ENCODE data around the gene GSG1L2. TPM values are rescaled to one million over a fixed set of nuclear protein-coding genes. Genes with fewer than 3 reads are reported as not detected.
A peak's percentile ranks its signal among the peaks of the same experiment; 100 is the strongest.

The GSG1L2 gene
- total RNA-seq, 1 donor from 2014 or later = not detected

- H3K27ac ChIP-seq (ENCODE audit: low read depth, low read length) = no peak overlapping the region
- H3K79me2 ChIP-seq (ENCODE audit: insufficient read depth, low read length) = no peaks in the 10 kb centered on the region
- H3K4me3 ChIP-seq (ENCODE audit: insufficient read depth, low read depth, low read length) = no peak overlapping the region
- H3K9ac ChIP-seq (ENCODE audit: low read length) = no peak overlapping the region
- H3K27me3 ChIP-seq (ENCODE audit: insufficient read depth, low read length) = no peaks in the 10 kb centered on the region
- Mint-ChIP-seq H3K27me3 (ENCODE audit: low read depth, unreplicated experiment) (no peaks in the 10 kb centered on the region), H3K4me1 (ENCODE audit: low read depth, unreplicated experiment) (peaks cover 15% of the 10 kb centered on the region), H3K27ac (ENCODE audit: unreplicated experiment) (no peak overlapping the region), H3K9me3 (ENCODE audit: unreplicated experiment) (peaks cover 4% of the 10 kb centered on the region), H3K36me3 (ENCODE audit: low read depth, unreplicated experiment) (no peaks in the 10 kb centered on the region), H3K4me3 (ENCODE audit: unreplicated experiment) (no peak overlapping the region)
- DNase-seq (ENCODE audit: low read depth) (no peak), FAIRE-seq (no peak)
- no peak overlapping the region for H3K4me2 ChIP-seq (ENCODE audit: low read length)
- no peaks in the 10 kb centered on the region for H4K20me1 ChIP-seq (ENCODE audit: insufficient read depth, low read length)
- H2AFZ ChIP-seq (ENCODE audit: low read depth, low read length) = no peak overlapping the region
- H3K4me1 ChIP-seq (ENCODE audit: insufficient read depth, low read length) = peaks cover 9% of the 10 kb centered on the region
- no peaks in the 10 kb centered on the region for H3K36me3 ChIP-seq (ENCODE audit: insufficient read depth, low read length)
- no peaks in the 10 kb centered on the region for H3K9me3 ChIP-seq (ENCODE audit: insufficient read depth, low read depth, low read length)
- TF ChIP-seq CTCF (IDR thresholded peaks at IDR 0.05; ENCODE audit: insufficient read depth, low read depth, low read length) = no peak
- TF ChIP-seq EZH2 (IDR thresholded peaks at IDR 0.05; ENCODE audit: insufficient read depth, low read length) = no peak
Observed at GRCh38 chr17:9843152-9844010, 21.5 kb upstream of the GSG1L2 start.

- H3K79me2 ChIP-seq (ENCODE audit: insufficient read depth, low read length) = no peaks in the 10 kb centered on the region
- no peaks in the 10 kb centered on the region for H3K27me3 ChIP-seq (ENCODE audit: insufficient read depth, low read length)
- peak overlapping the region; percentile 25 for H3K27ac ChIP-seq (ENCODE audit: low read depth, low read length)
- FAIRE-seq (no peak), DNase-seq (ENCODE audit: low read depth) (peak; percentile 70)
- H3K9ac ChIP-seq (ENCODE audit: low read length) = peak overlapping the region; percentile 40
- no peaks in the 10 kb centered on the region for H4K20me1 ChIP-seq (ENCODE audit: insufficient read depth, low read length)
- no peaks in the 10 kb centered on the region for H3K9me3 ChIP-seq (ENCODE audit: insufficient read depth, low read depth, low read length)
- TF ChIP-seq CTCF (IDR thresholded peaks at IDR 0.05; ENCODE audit: insufficient read depth, low read depth, low read length) (no peak), EZH2 (IDR thresholded peaks at IDR 0.05; ENCODE audit: insufficient read depth, low read length) (no peak)
- peak overlapping the region; percentile 70 for H2AFZ ChIP-seq (ENCODE audit: low read depth, low read length)
- Mint-ChIP-seq H3K4me3 (ENCODE audit: unreplicated experiment) (no peak overlapping the region), H3K4me1 (ENCODE audit: low read depth, unreplicated experiment) (peaks cover 23% of the 10 kb centered on the region), H3K9me3 (ENCODE audit: unreplicated experiment) (peaks cover 4% of the 10 kb centered on the region), H3K36me3 (ENCODE audit: low read depth, unreplicated experiment) (no peaks in the 10 kb centered on the region), H3K27me3 (ENCODE audit: low read depth, unreplicated experiment) (no peaks in the 10 kb centered on the region), H3K27ac (ENCODE audit: unreplicated experiment) (peak overlapping the region; percentile 17)
- H3K36me3 ChIP-seq (ENCODE audit: insufficient read depth, low read length) = no peaks in the 10 kb centered on the region
- H3K4me1 ChIP-seq (ENCODE audit: insufficient read depth, low read length) = peaks cover 20% of the 10 kb centered on the region
- H3K4me2 ChIP-seq (ENCODE audit: low read length) = peak overlapping the region; percentile 53
- no peak overlapping the region for H3K4me3 ChIP-seq (ENCODE audit: insufficient read depth, low read depth, low read length)
Observed at GRCh38 chr17:9842057-9842758, 20.3 kb upstream of the GSG1L2 start.
